Measurements from ENCODE around the gene BHLHE41. TPM values are rescaled to one million over a fixed set of nuclear protein-coding genes. Genes with fewer than 3 reads are reported as not detected.

BHLHE41 gene
- total and polyA plus RNA-seq, 9 of the 15 experiments (the other 6 are each of a cell fraction or from before 2014, with no cell fraction given), result not detected

DNA sequence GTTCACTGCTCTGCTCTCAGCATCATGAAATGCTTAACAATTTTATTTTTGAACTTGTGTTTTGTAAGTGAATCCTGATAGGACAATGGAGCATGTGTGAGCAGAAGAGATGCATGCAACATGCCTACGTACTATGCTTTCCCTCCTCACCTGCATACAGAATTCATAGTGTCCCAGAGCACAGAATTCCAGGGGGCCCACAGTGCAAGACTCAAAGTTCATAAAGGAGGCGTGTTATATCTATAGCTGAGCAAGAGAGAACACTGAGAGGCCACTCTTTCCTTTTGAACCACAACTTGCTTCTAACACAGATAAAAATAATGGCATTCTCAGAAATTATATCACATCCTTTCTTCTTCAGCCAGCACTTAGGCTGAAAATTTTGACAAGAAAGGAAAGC is 28.8 kb downstream of the BHLHE41 start:
- no peak overlapping the region for H3K4me2 ChIP-seq (ENCODE audit: insufficient read depth, low read length)
- ATAC-seq (no peak), DNase-seq (ENCODE audit: extremely low read depth in 1 of 4, low spot score in 3 of 4) (no peak), FAIRE-seq (no peak)
- ChIA-PET CTCF (ENCODE audit: low intra/inter-chr PET ratio) (interaction anchor here (1.1 to 2.5 kb wide), 3 partner anchors 370 to 605 kb away, joined by 4 to 10 read pairs (median 9); no protein-coding TSS in a partner anchor), POLR2A (interaction anchor here (1.2 kb wide), 1 partner anchor 337 kb away, joined by 3 read pairs; no protein-coding TSS in a partner anchor)
- H3K9me1 ChIP-seq (ENCODE audit: control insufficient read depth, insufficient read depth, low read length), result no peaks in the 10 kb centered on the region
- no peaks in the 10 kb centered on the region for H4K20me1 ChIP-seq (replicated peaks; ENCODE audit: control insufficient read depth, insufficient read depth, low read length)
- no peaks in the 10 kb centered on the region for H3K9me3 ChIP-seq (replicated peaks; ENCODE audit: control insufficient read depth, insufficient read depth, low read depth, low read length)
- no peak overlapping the region for H3K4me3 ChIP-seq
- no peak overlapping the region for H3K27ac ChIP-seq (ENCODE audit: extremely low read depth, low read depth, low read length)
- TF ChIP-seq STAT5A (IDR thresholded peaks at IDR 0.05; ENCODE audit: borderline replicate concordance, low read length) (no peak), DMBX1 (CRISPR knock-in tag; IDR thresholded peaks at IDR 0.05; ENCODE audit: borderline replicate concordance) (no peak), ZBTB1 (CRISPR knock-in tag; IDR thresholded peaks at IDR 0.05; ENCODE audit: borderline replicate concordance, low read depth) (no peak), MYNN (IDR thresholded peaks at IDR 0.05) (no peak), MYNN (CRISPR knock-in tag; IDR thresholded peaks at IDR 0.05) (no peak), EZH2 (IDR thresholded peaks at IDR 0.05; ENCODE audit: borderline replicate concordance, low read depth, low read length) (no peak), SMAD1 (IDR thresholded peaks at IDR 0.05; ENCODE audit: low read depth, low read length, partially characterized antibody) (no peak), ZNF75A (CRISPR knock-in tag; IDR thresholded peaks at IDR 0.05) (no peak), ZNF780A (CRISPR knock-in tag; IDR thresholded peaks at IDR 0.05) (no peak), TSC22D4 (tag; IDR thresholded peaks at IDR 0.05) (no peak), ETV5 (CRISPR knock-in tag; IDR thresholded peaks at IDR 0.05; ENCODE audit: low read depth) (no peak)
- TF ChIP-seq, protein P1, sequence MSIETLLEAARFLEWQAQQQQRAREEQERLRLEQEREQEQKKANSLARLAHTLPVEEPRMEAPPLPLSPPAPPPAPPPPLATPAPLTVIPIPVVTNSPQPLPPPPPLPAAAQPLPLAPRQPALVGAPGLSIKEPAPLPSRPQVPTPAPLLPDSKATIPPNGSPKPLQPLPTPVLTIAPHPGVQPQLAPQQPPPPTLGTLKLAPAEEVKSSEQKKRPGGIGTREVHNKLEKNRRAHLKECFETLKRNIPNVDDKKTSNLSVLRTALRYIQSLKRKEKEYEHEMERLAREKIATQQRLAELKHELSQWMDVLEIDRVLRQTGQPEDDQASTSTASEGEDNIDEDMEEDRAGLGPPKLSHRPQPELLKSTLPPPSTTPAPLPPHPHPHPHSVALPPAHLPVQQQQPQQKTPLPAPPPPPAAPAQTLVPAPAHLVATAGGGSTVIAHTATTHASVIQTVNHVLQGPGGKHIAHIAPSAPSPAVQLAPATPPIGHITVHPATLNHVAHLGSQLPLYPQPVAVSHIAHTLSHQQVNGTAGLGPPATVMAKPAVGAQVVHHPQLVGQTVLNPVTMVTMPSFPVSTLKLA (conservative IDR thresholded peaks at IDR 0.05), result no peak
- TF ChIP-seq, protein P2, sequence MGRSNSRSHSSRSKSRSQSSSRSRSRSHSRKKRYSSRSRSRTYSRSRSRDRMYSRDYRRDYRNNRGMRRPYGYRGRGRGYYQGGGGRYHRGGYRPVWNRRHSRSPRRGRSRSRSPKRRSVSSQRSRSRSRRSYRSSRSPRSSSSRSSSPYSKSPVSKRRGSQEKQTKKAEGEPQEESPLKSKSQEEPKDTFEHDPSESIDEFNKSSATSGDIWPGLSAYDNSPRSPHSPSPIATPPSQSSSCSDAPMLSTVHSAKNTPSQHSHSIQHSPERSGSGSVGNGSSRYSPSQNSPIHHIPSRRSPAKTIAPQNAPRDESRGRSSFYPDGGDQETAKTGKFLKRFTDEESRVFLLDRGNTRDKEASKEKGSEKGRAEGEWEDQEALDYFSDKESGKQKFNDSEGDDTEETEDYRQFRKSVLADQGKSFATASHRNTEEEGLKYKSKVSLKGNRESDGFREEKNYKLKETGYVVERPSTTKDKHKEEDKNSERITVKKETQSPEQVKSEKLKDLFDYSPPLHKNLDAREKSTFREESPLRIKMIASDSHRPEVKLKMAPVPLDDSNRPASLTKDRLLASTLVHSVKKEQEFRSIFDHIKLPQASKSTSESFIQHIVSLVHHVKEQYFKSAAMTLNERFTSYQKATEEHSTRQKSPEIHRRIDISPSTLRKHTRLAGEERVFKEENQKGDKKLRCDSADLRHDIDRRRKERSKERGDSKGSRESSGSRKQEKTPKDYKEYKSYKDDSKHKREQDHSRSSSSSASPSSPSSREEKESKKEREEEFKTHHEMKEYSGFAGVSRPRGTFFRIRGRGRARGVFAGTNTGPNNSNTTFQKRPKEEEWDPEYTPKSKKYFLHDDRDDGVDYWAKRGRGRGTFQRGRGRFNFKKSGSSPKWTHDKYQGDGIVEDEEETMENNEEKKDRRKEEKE (IDR thresholded peaks at IDR 0.05; ENCODE audit: borderline replicate concordance in 1 of 2, control insufficient read depth in 1 of 2, low read depth in 2 of 2, low read length in 1 of 2), result no peak
- in situ Hi-C loops (cut with MboI) (no loop called here), intact Hi-C loops (cut with micrococcal nuclease) (loop anchor here (2.0 to 10.0 kb wide), 4 partner anchors 429 to 609 kb away; no protein-coding TSS in a partner anchor)
- WGBS (ENCODE audit: insufficient coverage, low coverage, missing lambda C conversion rate), result 0% methylated on average over 2 of the region's 2 CpGs
- H2AFZ ChIP-seq (ENCODE audit: low read depth, low read length), result no peak overlapping the region
- H3K36me3 ChIP-seq (ENCODE audit: control insufficient read depth, insufficient read depth, low read length), result no peaks in the 10 kb centered on the region
- no peaks in the 10 kb centered on the region; a peak in 1 of 5 replicates for H3K27me3 ChIP-seq (ENCODE audit: control insufficient read depth in 2 of 2, insufficient read depth in 2 of 2, low read length in 2 of 2)
- H3K9ac ChIP-seq (ENCODE audit: insufficient read depth in 1 of 2, low read depth in 2 of 2, low read length in 2 of 2), result no peak overlapping the region
- H3K79me2 ChIP-seq (ENCODE audit: control insufficient read depth, insufficient read depth, low read length), result no peaks in the 10 kb centered on the region
- no TSS peak for BruUV-seq (replicated peaks)
- no peaks in the 10 kb centered on the region for H3K4me1 ChIP-seq (replicated peaks in 1 of 2; ENCODE audit: control insufficient read depth in 2 of 2, insufficient read depth in 2 of 2, low read length in 2 of 2)

Data from K562 (cell line).